Right lobe of liver (tissue), 6 donors: ENCODE results near the gene SPTLC3. TPM values are rescaled to one million over a fixed set of nuclear protein-coding genes. Genes with fewer than 3 reads are reported as not detected.

Experiments
- ATAC-seq, 4 donors: fragments of 200-7000 bp; cut with Tn5 transposase; one replicate each; pipeline ENCODE4 v1.9.1; 2020; ENCODE audit warnings: mild to moderate bottlenecking in 4 of 4, moderate library complexity in 4 of 4
- DNase-seq, 3 donors: peaks; one replicate each; pipeline ENCODE4 v3.0.0-alpha.2; 2020
- H3K27ac ChIP-seq, 3 donors: fragments of 200-600 bp; one replicate each; pipeline ENCODE4 v1.8.0; 2022
- H3K27me3 ChIP-seq, 2 donors: fragments of 200-600 bp; one replicate each; pipeline ENCODE4 v1.8.0; 2022
- H3K36me3 ChIP-seq, 4 donors: fragments of 200-600 bp; sonication (generic) in 1 of 4; one replicate each; pipeline versions ENCODE4 v1.5.1 to v1.8.0; 2017 to 2022; ENCODE audit warnings: control low read depth in 1 of 4
- H3K4me1 ChIP-seq, 4 donors: fragments of 200-600 bp; sonication (generic) in 1 of 4; one replicate each; pipeline versions ENCODE4 v1.5.1 to v1.8.0; 2017 to 2022; ENCODE audit warnings: control low read depth in 1 of 4
- H3K4me3 ChIP-seq, 3 donors: fragments of 200-600 bp; one replicate each; pipeline ENCODE4 v1.8.0; 2022
- H3K9me3 ChIP-seq, 4 donors: fragments of 200-600 bp; sonication (generic) in 1 of 4; one replicate each; pipeline versions ENCODE4 v1.5.1 to v1.8.0; 2017 to 2022; ENCODE audit warnings: control low read depth in 1 of 4
- POLR2A ChIP-seq: fragments of 450-650 bp; IDR thresholded peaks from one replicate; pipeline ENCODE4 v1.6.1; 2017; ENCODE audit warnings: antibody characterized with exemption, mild to moderate bottlenecking
- WGBS: methylation state at CpG from one replicate; pipeline ENCODE4 v1.1.6; 2018; ENCODE audit warnings: low coverage, low lambda C conversion rate; ENCODE audit not compliant: insufficient coverage; ENCODE audit errors: missing lambda C conversion rate; 5-methylcytosine and 5-hydroxymethylcytosine counted together
- intact Hi-C, 2 donors: fragments of 100-400 bp; cut with DNase I; formaldehyde crosslinking; loops; one replicate each; pipeline versions ENCODE4 v1.11.2 to v1.14.1; 2022
- total RNA-seq, 6 experiments: library from RNA; depleted of rRNA in 2 of 6; stranded (reverse); fragments of >200 nt in 2 of 6; fragmentation: NEBNext Ultra II Directional in 3 of 6; extraction: Animal tissue kit (Norgen Biotek cat#: 25700) in 3 of 6; gene quantifications; one replicate each; pipeline versions ENCODE4 v1.1.0 to v1.2.4, GENCODE V29; 2016 to 2023
- TF ChIP-seq, protein P1 (sequence below), 4 donors: fragments of 200-600 bp in 3 of 4; fragments of 450-650 bp in 1 of 4; IDR thresholded peaks; one replicate each; pipeline versions ENCODE4 v1.5.1 to v1.8.0; 2016 to 2022; ENCODE audit warnings: antibody characterized with exemption in 4 of 4, mild to moderate bottlenecking in 2 of 4
- donor health status: DM: no; HTN: yes; CAD: no.
- donor health status: DM: no; HTN: no; CAD: no.
- donor health status: DM: no; HTN: no; CAD: no.
- donor health status: DM: no; HTN: yes; CAD: no.
- donor health status: DM: no; HTN: yes; CAD: no.

The SPTLC3 gene
- total RNA-seq, 6 experiments from 2014 or later = 16.4 to 25.6 (median 24.8) TPM

- ATAC-seq = peak in 3 of 4 donors; percentile 44 to 64 (median 44)
- no peaks in the 10 kb centered on the region for H3K9me3 ChIP-seq
- peaks cover 0 to 16% (median 7%) of the 10 kb centered on the region in 4 donors for H3K4me1 ChIP-seq
- 19% methylated on average over 1 of the region's 1 CpG for WGBS
- intact Hi-C loops = no loop called here
- H3K36me3 ChIP-seq = no peaks in the 10 kb centered on the region
- TF ChIP-seq POLR2A = no peak
- TF ChIP-seq, protein P1, sequence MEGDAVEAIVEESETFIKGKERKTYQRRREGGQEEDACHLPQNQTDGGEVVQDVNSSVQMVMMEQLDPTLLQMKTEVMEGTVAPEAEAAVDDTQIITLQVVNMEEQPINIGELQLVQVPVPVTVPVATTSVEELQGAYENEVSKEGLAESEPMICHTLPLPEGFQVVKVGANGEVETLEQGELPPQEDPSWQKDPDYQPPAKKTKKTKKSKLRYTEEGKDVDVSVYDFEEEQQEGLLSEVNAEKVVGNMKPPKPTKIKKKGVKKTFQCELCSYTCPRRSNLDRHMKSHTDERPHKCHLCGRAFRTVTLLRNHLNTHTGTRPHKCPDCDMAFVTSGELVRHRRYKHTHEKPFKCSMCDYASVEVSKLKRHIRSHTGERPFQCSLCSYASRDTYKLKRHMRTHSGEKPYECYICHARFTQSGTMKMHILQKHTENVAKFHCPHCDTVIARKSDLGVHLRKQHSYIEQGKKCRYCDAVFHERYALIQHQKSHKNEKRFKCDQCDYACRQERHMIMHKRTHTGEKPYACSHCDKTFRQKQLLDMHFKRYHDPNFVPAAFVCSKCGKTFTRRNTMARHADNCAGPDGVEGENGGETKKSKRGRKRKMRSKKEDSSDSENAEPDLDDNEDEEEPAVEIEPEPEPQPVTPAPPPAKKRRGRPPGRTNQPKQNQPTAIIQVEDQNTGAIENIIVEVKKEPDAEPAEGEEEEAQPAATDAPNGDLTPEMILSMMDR (IDR thresholded peaks at IDR 0.05) = no peak
- no peak overlapping the region for H3K27ac ChIP-seq
- no peak overlapping the region for H3K4me3 ChIP-seq
- no peak for DNase-seq
- H3K27me3 ChIP-seq = no peaks in the 10 kb centered on the region
These were observed 132.0 kb downstream of the SPTLC3 start for GRCh38 chr20:13140775-13141174.

GRCh38 chr20:13141546-13141945 lies 132.8 kb downstream of the SPTLC3 start:
- H3K27me3 ChIP-seq = no peaks in the 10 kb centered on the region
- H3K9me3 ChIP-seq = no peaks in the 10 kb centered on the region
- H3K4me1 ChIP-seq = peaks cover 0 to 17% (median 8%) of the 10 kb centered on the region in 4 donors
- H3K36me3 ChIP-seq = no peaks in the 10 kb centered on the region
- TF ChIP-seq, protein P1 (IDR thresholded peaks at IDR 0.05) = no peak
- no peak for TF ChIP-seq POLR2A
- ATAC-seq (peak in 1 of 4 donors; percentile 36), DNase-seq (no peak)
- intact Hi-C loops = no loop called here
- no peak overlapping the region for H3K4me3 ChIP-seq
- 74% methylated on average over 2 of the region's 3 CpGs for WGBS
- no peak overlapping the region for H3K27ac ChIP-seq

DNA sequence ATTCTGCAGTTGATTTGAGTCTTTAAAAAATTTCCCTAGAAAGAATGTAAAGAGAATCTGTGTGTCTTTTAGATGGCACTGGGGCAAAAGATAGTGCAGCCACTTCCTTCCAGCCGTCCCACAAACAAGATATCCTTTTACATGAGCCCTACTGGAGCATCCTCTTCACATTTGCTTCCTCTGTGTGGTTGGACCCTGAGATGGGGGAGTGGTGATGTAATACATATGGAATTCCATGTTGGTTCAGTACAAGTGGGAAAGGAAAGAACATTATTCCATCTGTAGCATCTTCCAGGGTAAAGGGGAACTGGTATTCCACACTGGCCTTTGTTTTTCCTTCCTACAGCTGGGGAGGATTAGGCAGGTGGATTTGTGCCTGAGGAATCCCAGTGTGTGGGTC lies 133.4 kb downstream of the SPTLC3 start:
- H3K9me3 ChIP-seq = no peaks in the 10 kb centered on the region
- no peak for ATAC-seq
- no peak overlapping the region for H3K27ac ChIP-seq
- H3K4me3 ChIP-seq = no peak overlapping the region
- no peak for TF ChIP-seq POLR2A
- TF ChIP-seq, protein P1 (IDR thresholded peaks at IDR 0.05) = no peak
- H3K27me3 ChIP-seq = no peaks in the 10 kb centered on the region
- WGBS = 50% methylated on average over 1 of the region's 1 CpG
- no peaks in the 10 kb centered on the region for H3K36me3 ChIP-seq
- DNase-seq = no peak
- intact Hi-C loops = no loop called here
- H3K4me1 ChIP-seq = peaks cover 0 to 23% (median 11%) of the 10 kb centered on the region in 4 donors

DNA sequence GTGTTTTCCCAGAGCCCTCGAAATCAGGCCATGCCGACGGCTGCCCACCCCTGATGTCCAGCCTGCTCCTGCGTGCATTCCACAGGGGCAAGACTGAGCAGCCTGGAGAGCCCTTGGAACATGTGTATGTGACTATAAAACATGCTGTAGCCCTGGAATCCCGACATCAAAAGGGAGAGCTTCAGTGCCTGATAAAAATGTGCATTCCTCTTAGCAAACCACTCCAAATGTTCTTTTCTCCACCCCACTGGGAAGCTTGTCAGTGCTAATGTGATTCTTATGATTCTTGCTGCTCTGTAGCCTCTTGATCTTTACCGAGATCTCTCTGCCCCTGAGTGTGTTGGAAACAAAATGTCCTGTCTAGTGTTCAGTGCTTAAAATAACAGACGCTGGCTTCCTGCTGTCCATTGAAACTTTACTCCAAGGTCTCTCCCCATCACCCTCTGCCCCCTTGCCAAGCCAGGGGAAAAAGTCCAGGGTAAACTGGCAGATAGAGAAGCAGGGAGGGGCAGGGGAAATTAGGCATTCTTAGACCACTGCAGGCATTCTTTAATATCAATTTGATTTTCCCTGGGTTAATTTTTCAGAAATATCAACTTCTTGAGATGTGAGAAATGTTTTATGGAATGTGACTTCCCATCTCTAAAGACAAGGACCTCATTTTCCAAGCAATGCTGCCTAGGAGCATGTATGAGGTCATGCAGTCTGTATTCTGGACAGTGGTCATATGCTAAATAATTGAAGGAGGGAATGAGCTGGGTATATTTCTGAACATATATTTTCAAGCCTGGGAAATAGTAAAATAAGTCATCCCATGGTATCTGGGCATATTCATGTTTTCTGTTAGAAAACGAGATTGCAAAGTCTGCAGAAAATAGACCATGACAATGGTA lies 138.5 kb downstream of the SPTLC3 start:
- no peaks in the 10 kb centered on the region for H3K9me3 ChIP-seq
- no peaks in the 10 kb centered on the region for H3K27me3 ChIP-seq
- intact Hi-C loops = no loop called here
- no peak for TF ChIP-seq POLR2A
- TF ChIP-seq, protein P1 (IDR thresholded peaks at IDR 0.05) = no peak
- 44% methylated on average over 7 of the region's 8 CpGs for WGBS
- peaks cover 0 to 18% (median 9%) of the 10 kb centered on the region in 4 donors for H3K4me1 ChIP-seq
- H3K36me3 ChIP-seq = no peaks in the 10 kb centered on the region
- no peak overlapping the region for H3K4me3 ChIP-seq
- DNase-seq (peak in 2 of 3 donors; percentile 59 to 67), ATAC-seq (peak; percentile 47 to 93 (median 86))
- peak overlapping the region in 2 of 3 donors; percentile 20 to 38 for H3K27ac ChIP-seq
